Spleen (tissue), 11 donors: ENCODE results near the gene PRKCE. TPM values are rescaled to one million over a fixed set of nuclear protein-coding genes. Genes with fewer than 3 reads are reported as not detected.

Experiments
- DNase-seq: peaks from one replicate; pipeline ENCODE4 v3.0.0-alpha.2; 2020
- H3K27ac ChIP-seq, 8 donors: fragments of 200-600 bp; sonication (generic) in 7 of 8; 1 replicate in 4 of 8; 2 replicates in 4 of 8; pipeline versions ENCODE4 v1.5.0 to v1.8.0; 2016 to 2021; ENCODE audit warnings: inconsistent platforms in 4 of 8, mild to moderate bottlenecking in 4 of 8, moderate library complexity in 1 of 8
- H3K27me3 ChIP-seq, 7 donors: fragments of 200-600 bp; sonication (generic) in 6 of 7; replicated peaks in 1 of 7; 1 replicate in 4 of 7; 2 replicates in 3 of 7; pipeline versions ENCODE4 v1.5.0 to v1.8.0; 2016 to 2021; ENCODE audit warnings: inconsistent platforms in 3 of 7, mild to moderate bottlenecking in 1 of 7
- H3K36me3 ChIP-seq, 6 donors: fragments of 200-600 bp; sonication (generic) in 5 of 6; 1 replicate in 4 of 6; 2 replicates in 2 of 6; pipeline versions ENCODE4 v1.5.0 to v1.8.0; 2016 to 2021; ENCODE audit warnings: inconsistent platforms in 2 of 6
- H3K4me1 ChIP-seq, 6 donors: fragments of 200-600 bp; sonication (generic) in 5 of 6; 1 replicate in 3 of 6; 2 replicates in 3 of 6; pipeline versions ENCODE4 v1.5.0 to v1.8.0; 2016 to 2021; ENCODE audit warnings: inconsistent platforms in 3 of 6
- H3K4me3 ChIP-seq, 8 donors: fragments of 200-600 bp; sonication (generic) in 7 of 8; 1 replicate in 4 of 8; 2 replicates in 4 of 8; pipeline versions ENCODE4 v1.5.0 to v1.8.0; 2016 to 2021; ENCODE audit warnings: inconsistent platforms in 4 of 8, mild to moderate bottlenecking in 4 of 8, moderate library complexity in 2 of 8
- H3K9me3 ChIP-seq, 8 donors: fragments of 200-600 bp; sonication (generic) in 7 of 8; 1 replicate in 4 of 8; 2 replicates in 4 of 8; pipeline versions ENCODE4 v1.5.0 to v1.8.0; 2016 to 2021; ENCODE audit warnings: inconsistent platforms in 4 of 8
- POLR2A ChIP-seq, 3 donors: fragments of 450-650 bp; IDR thresholded peaks; one replicate each; pipeline ENCODE4 v1.5.1; 2017; ENCODE audit warnings: antibody characterized with exemption in 3 of 3, mild to moderate bottlenecking in 1 of 3
- POLR2AphosphoS5 ChIP-seq, 3 donors: sonication (generic); formaldehyde crosslinking; IDR thresholded peaks; one replicate each; pipeline ENCODE4 v1.5.1; 2017; ENCODE audit warnings: antibody characterized with exemption in 3 of 3
- WGBS, 5 donors: extraction: QIAGEN DNeasy Blood & Tissue Kit in 3 of 5; methylation state at CpG; one replicate each; pipeline versions ENCODE4 v1.1.5 to v1.1.7; 2013 to 2018; 5-methylcytosine and 5-hydroxymethylcytosine counted together
- intact Hi-C: fragments of 100-400 bp; cut with DNase I; formaldehyde crosslinking; loops from one replicate; pipeline ENCODE4 v1.15.0; 2023; ENCODE audit warnings: low total_unique reads
- polyA plus RNA-seq, 3 donors: library from polyadenylated mRNA; stranded (reverse); fragments of 200-250 nt; gene quantifications; one replicate each; pipeline ENCODE4 v1.2.1, GENCODE V29; 2013
- total RNA-seq, 7 donors: library from RNA; depleted of rRNA in 3 of 7; stranded (reverse); fragments of >200 nt in 3 of 7; fragmentation: NEBNext Ultra II Directional in 4 of 7; extraction: Animal tissue kit (Norgen Biotek cat#: 25700) in 4 of 7; gene quantifications; one replicate each; pipeline versions ENCODE4 v1.1.0 to v1.2.1, GENCODE V29; 2016 to 2021
- TF ChIP-seq, protein P1 (sequence below), 11 experiments: fragments of 200-600 bp in 7 of 11; fragments of 450-650 bp in 4 of 11; sonication (generic) in 4 of 11; IDR thresholded peaks in 8 of 11; conservative IDR thresholded peaks in 3 of 11; 1 replicate in 7 of 11; 2 replicates in 4 of 11; pipeline versions ENCODE4 v1.4.0 to v1.8.0; 2016 to 2021; ENCODE audit warnings: antibody characterized with exemption in 11 of 11, inconsistent platforms in 4 of 11, mild to moderate bottlenecking in 1 of 11
- donor health status: healthy with polysubstance abuse.
- donor health status: DM: no; HTN: no; CAD: no; lungs with moderate emphysema.
- donor health status: DM: no; HTN: no; CAD: no.
- donor health status: Bipolar disorder and iron deficiency.
- donor health status: healthy.
- donor health status: DM: no; HTN: no; CAD: no.
- donor health status: DM: yes; HTN: yes; CAD: no.

The PRKCE gene
- total and polyA plus RNA-seq, 10 donors, result 2.5 to 43.6 (median 18.8) TPM

DNA sequence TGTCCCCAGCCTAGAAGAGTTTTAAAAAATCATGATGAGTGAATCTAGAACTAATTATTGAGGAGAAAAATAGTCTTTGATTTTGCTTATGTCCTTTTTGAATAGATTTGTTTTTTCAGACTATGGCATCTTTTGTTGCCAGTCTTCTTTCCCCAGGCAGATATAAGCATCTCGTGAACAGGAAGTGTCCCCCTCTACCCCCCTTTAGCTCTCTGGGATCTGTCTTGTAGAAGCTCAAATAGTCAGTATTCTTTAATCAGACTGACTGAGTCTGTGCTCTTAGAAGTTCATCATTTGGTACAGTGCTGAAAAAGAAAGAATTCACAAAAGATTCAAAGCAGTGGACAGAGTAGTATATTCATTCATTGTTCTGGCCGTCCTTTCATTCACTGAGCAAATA, 10.4 kb downstream of the PRKCE start:
- TF ChIP-seq POLR2A (IDR thresholded peaks at IDR 0.05) (no peak), POLR2AphosphoS5 (IDR thresholded peaks at IDR 0.05) (no peak)
- TF ChIP-seq, protein P1, sequence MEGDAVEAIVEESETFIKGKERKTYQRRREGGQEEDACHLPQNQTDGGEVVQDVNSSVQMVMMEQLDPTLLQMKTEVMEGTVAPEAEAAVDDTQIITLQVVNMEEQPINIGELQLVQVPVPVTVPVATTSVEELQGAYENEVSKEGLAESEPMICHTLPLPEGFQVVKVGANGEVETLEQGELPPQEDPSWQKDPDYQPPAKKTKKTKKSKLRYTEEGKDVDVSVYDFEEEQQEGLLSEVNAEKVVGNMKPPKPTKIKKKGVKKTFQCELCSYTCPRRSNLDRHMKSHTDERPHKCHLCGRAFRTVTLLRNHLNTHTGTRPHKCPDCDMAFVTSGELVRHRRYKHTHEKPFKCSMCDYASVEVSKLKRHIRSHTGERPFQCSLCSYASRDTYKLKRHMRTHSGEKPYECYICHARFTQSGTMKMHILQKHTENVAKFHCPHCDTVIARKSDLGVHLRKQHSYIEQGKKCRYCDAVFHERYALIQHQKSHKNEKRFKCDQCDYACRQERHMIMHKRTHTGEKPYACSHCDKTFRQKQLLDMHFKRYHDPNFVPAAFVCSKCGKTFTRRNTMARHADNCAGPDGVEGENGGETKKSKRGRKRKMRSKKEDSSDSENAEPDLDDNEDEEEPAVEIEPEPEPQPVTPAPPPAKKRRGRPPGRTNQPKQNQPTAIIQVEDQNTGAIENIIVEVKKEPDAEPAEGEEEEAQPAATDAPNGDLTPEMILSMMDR (IDR thresholded peaks at IDR 0.05 in 8 of 11, conservative IDR thresholded peaks at IDR 0.05 in 3 of 11), result no peak
- intact Hi-C loops, result no loop called here
- 55 to 68% (median 63%) methylated on average over 2 of the region's 2 CpGs for whole genome bisulfite sequencing, 5 donors
- no peak for DNase-seq
- no peak overlapping the region for H3K27ac ChIP-seq
- H3K27me3 ChIP-seq, result no peaks in the 10 kb centered on the region
- H3K36me3 ChIP-seq, result no peaks in the 10 kb centered on the region
- H3K9me3 ChIP-seq, result no peaks in the 10 kb centered on the region
- no peak overlapping the region for H3K4me3 ChIP-seq
- H3K4me1 ChIP-seq, result peaks cover 0 to 16% (median 0%) of the 10 kb centered on the region in 6 donors

GRCh38 chr2:45664635-45665261, 13.3 kb downstream of the PRKCE start:
- Histone ChIP-seq H3K4me1 (peaks cover 0 to 24% (median 0%) of the 10 kb centered on the region in 6 donors), H3K27ac (no peak overlapping the region), H3K9me3 (no peaks in the 10 kb centered on the region), H3K27me3 (no peaks in the 10 kb centered on the region), H3K4me3 (no peak overlapping the region), H3K36me3 (no peaks in the 10 kb centered on the region)
- TF ChIP-seq, protein P1 (IDR thresholded peaks at IDR 0.05 in 8 of 11, conservative IDR thresholded peaks at IDR 0.05 in 3 of 11), result no peak
- TF ChIP-seq POLR2AphosphoS5 (IDR thresholded peaks at IDR 0.05) (no peak), POLR2A (IDR thresholded peaks at IDR 0.05) (no peak)
- intact Hi-C loops, result no loop called here
- WGBS, 5 donors, result 76 to 85% (median 82%) methylated on average over 2 of the region's 2 CpGs
- no peak for DNase-seq

GRCh38 chr2:45668509-45668908, 17.0 kb downstream of the PRKCE start:
- TF ChIP-seq POLR2A (IDR thresholded peaks at IDR 0.05), result no peak
- TF ChIP-seq, protein P1 (IDR thresholded peaks at IDR 0.05 in 8 of 11, conservative IDR thresholded peaks at IDR 0.05 in 3 of 11), result no peak
- no peak for TF ChIP-seq POLR2AphosphoS5 (IDR thresholded peaks at IDR 0.05)
- Histone ChIP-seq H3K27me3 (no peaks in the 10 kb centered on the region), H3K4me1 (peaks cover 0 to 18% (median 0%) of the 10 kb centered on the region in 6 donors), H3K4me3 (no peak overlapping the region), H3K27ac (no peak overlapping the region), H3K36me3 (no peaks in the 10 kb centered on the region), H3K9me3 (no peaks in the 10 kb centered on the region)
- 77 to 87% (median 84%) methylated on average over 7 of the region's 7 CpGs for WGBS, 5 donors
- DNase-seq, result no peak
- intact Hi-C loops, result no loop called here

GRCh38 chr2:45669032-45669486, 17.6 kb downstream of the PRKCE start:
- Histone ChIP-seq H3K4me3 (no peak overlapping the region), H3K36me3 (no peaks in the 10 kb centered on the region), H3K9me3 (no peaks in the 10 kb centered on the region), H3K27ac (peak overlapping the region in 1 of 8 donors; percentile 30), H3K27me3 (no peaks in the 10 kb centered on the region), H3K4me1 (peaks cover 0 to 20% (median 0%) of the 10 kb centered on the region in 6 donors)
- no peak for DNase-seq
- intact Hi-C loops, result no loop called here
- 43 to 59% (median 47%) methylated on average over 7 of the region's 7 CpGs for WGBS, 5 donors
- TF ChIP-seq, protein P1 (IDR thresholded peaks at IDR 0.05 in 8 of 11, conservative IDR thresholded peaks at IDR 0.05 in 3 of 11), result no peak
- TF ChIP-seq POLR2AphosphoS5 (IDR thresholded peaks at IDR 0.05) (no peak), POLR2A (IDR thresholded peaks at IDR 0.05) (no peak)
